ENCODE results near the gene MELTF. TPM values are rescaled to one million over a fixed set of nuclear protein-coding genes. Genes with fewer than 3 reads are reported as not detected.

The MELTF gene
- total and polyA plus RNA-seq, 4 donors, result 3.9 to 11.6 (median 7.7) TPM

- H3K4me3 ChIP-seq (ENCODE audit: low read depth, low read length), result no peak overlapping the region
- no peak for DNase-seq (ENCODE audit: low read depth in 4 of 6, low spot score in 6 of 6)
- no peak overlapping the region for H3K27ac ChIP-seq (ENCODE audit: low read depth, low read length)
- WGBS (ENCODE audit: insufficient coverage), result 79% methylated on average over 11 of the region's 14 CpGs
- no peaks in the 10 kb centered on the region for H3K36me3 ChIP-seq (ENCODE audit: control insufficient read depth, insufficient read depth, low read length)
- H3K27me3 ChIP-seq (ENCODE audit: control insufficient read depth, insufficient read depth, low read length), result no peaks in the 10 kb centered on the region
- no peaks in the 10 kb centered on the region for H3K9me3 ChIP-seq (ENCODE audit: control insufficient read depth, insufficient read depth, low read length)
- H3K4me1 ChIP-seq (ENCODE audit: control insufficient read depth, insufficient read depth, low read length), result peaks cover 3% of the 10 kb centered on the region
Measured at GRCh38 chr3:196995646-196996355, 33.8 kb downstream of the MELTF start.

- Histone ChIP-seq H3K27ac (ENCODE audit: low read depth, low read length) (no peak overlapping the region), H3K4me3 (ENCODE audit: low read depth, low read length) (no peak overlapping the region), H3K9me3 (ENCODE audit: control insufficient read depth, insufficient read depth, low read length) (no peaks in the 10 kb centered on the region), H3K27me3 (ENCODE audit: control insufficient read depth, insufficient read depth, low read length) (no peaks in the 10 kb centered on the region), H3K4me1 (ENCODE audit: control insufficient read depth, insufficient read depth, low read length) (peaks cover 3% of the 10 kb centered on the region), H3K36me3 (ENCODE audit: control insufficient read depth, insufficient read depth, low read length) (no peaks in the 10 kb centered on the region)
- no peak for DNase-seq (ENCODE audit: low read depth in 4 of 6, low spot score in 6 of 6)
- 94% methylated on average over 17 of the region's 19 CpGs for WGBS (ENCODE audit: insufficient coverage)
Measured at GRCh38 chr3:196995027-196995426, 34.6 kb downstream of the MELTF start.

- Histone ChIP-seq H3K27ac (ENCODE audit: low read depth, low read length) (no peak overlapping the region), H3K27me3 (ENCODE audit: control insufficient read depth, insufficient read depth, low read length) (no peaks in the 10 kb centered on the region), H3K4me3 (ENCODE audit: low read depth, low read length) (no peak overlapping the region), H3K9me3 (ENCODE audit: control insufficient read depth, insufficient read depth, low read length) (no peaks in the 10 kb centered on the region), H3K36me3 (ENCODE audit: control insufficient read depth, insufficient read depth, low read length) (no peaks in the 10 kb centered on the region), H3K4me1 (ENCODE audit: control insufficient read depth, insufficient read depth, low read length) (peaks cover 3% of the 10 kb centered on the region)
- 48% methylated on average over 16 of the region's 16 CpGs for WGBS (ENCODE audit: insufficient coverage)
- DNase-seq (ENCODE audit: low read depth in 4 of 6, low spot score in 6 of 6), result no peak
Measured at GRCh38 chr3:196994056-196994455, 35.6 kb downstream of the MELTF start.

GRCh38 chr3:196992461-196993065 is 37.1 kb downstream of the MELTF start:
- Histone ChIP-seq H3K27me3 (ENCODE audit: control insufficient read depth, insufficient read depth, low read length) (no peaks in the 10 kb centered on the region), H3K27ac (ENCODE audit: low read depth, low read length) (no peak overlapping the region), H3K4me3 (ENCODE audit: low read depth, low read length) (no peak overlapping the region), H3K36me3 (ENCODE audit: control insufficient read depth, insufficient read depth, low read length) (no peaks in the 10 kb centered on the region), H3K9me3 (ENCODE audit: control insufficient read depth, insufficient read depth, low read length) (no peaks in the 10 kb centered on the region), H3K4me1 (ENCODE audit: control insufficient read depth, insufficient read depth, low read length) (peaks cover 3% of the 10 kb centered on the region)
- 92% methylated on average over 14 of the region's 17 CpGs for WGBS (ENCODE audit: insufficient coverage)
- DNase-seq (ENCODE audit: low read depth in 4 of 6, low spot score in 6 of 6), result no peak

GRCh38 chr3:196991581-196992460 is 37.8 kb downstream of the MELTF start:
- no peaks in the 10 kb centered on the region for H3K27me3 ChIP-seq (ENCODE audit: control insufficient read depth, insufficient read depth, low read length)
- no peak overlapping the region for H3K27ac ChIP-seq (ENCODE audit: low read depth, low read length)
- H3K4me1 ChIP-seq (ENCODE audit: control insufficient read depth, insufficient read depth, low read length), result peaks cover 3% of the 10 kb centered on the region
- H3K36me3 ChIP-seq (ENCODE audit: control insufficient read depth, insufficient read depth, low read length), result no peaks in the 10 kb centered on the region
- no peak overlapping the region for H3K4me3 ChIP-seq (ENCODE audit: low read depth, low read length)
- no peak for DNase-seq (ENCODE audit: low read depth in 4 of 6, low spot score in 6 of 6)
- no peaks in the 10 kb centered on the region for H3K9me3 ChIP-seq (ENCODE audit: control insufficient read depth, insufficient read depth, low read length)
- WGBS (ENCODE audit: insufficient coverage), result 85% methylated on average over 27 of the region's 28 CpGs

GRCh38 chr3:196990601-196991007 is 39.0 kb downstream of the MELTF start:
- no peaks in the 10 kb centered on the region for H3K9me3 ChIP-seq (ENCODE audit: control insufficient read depth, insufficient read depth, low read length)
- H3K4me3 ChIP-seq (ENCODE audit: low read depth, low read length), result no peak overlapping the region
- H3K27ac ChIP-seq (ENCODE audit: low read depth, low read length), result no peak overlapping the region
- H3K36me3 ChIP-seq (ENCODE audit: control insufficient read depth, insufficient read depth, low read length), result no peaks in the 10 kb centered on the region
- 92% methylated on average over 10 of the region's 10 CpGs for WGBS (ENCODE audit: insufficient coverage)
- H3K27me3 ChIP-seq (ENCODE audit: control insufficient read depth, insufficient read depth, low read length), result no peaks in the 10 kb centered on the region
- H3K4me1 ChIP-seq (ENCODE audit: control insufficient read depth, insufficient read depth, low read length), result peaks cover under 1% of the 10 kb centered on the region
- DNase-seq (ENCODE audit: low read depth in 4 of 6, low spot score in 6 of 6), result no peak

- Histone ChIP-seq H3K4me1 (ENCODE audit: control insufficient read depth, insufficient read depth, low read length) (no peaks in the 10 kb centered on the region), H3K36me3 (ENCODE audit: control insufficient read depth, insufficient read depth, low read length) (no peaks in the 10 kb centered on the region), H3K9me3 (ENCODE audit: control insufficient read depth, insufficient read depth, low read length) (no peaks in the 10 kb centered on the region), H3K27ac (ENCODE audit: low read depth, low read length) (no peak overlapping the region), H3K4me3 (ENCODE audit: low read depth, low read length) (no peak overlapping the region), H3K27me3 (ENCODE audit: control insufficient read depth, insufficient read depth, low read length) (no peaks in the 10 kb centered on the region)
- peak in 1 of 6 donors; percentile 2 for DNase-seq (ENCODE audit: low read depth in 4 of 6, low spot score in 6 of 6)
- WGBS (ENCODE audit: insufficient coverage), result 88% methylated on average over 18 of the region's 19 CpGs
Measured at GRCh38 chr3:196989721-196990262, 39.8 kb downstream of the MELTF start.

GRCh38 chr3:196988241-196989029 is 41.2 kb downstream of the MELTF start:
- peak in 1 of 6 donors; percentile 7 for DNase-seq (ENCODE audit: low read depth in 4 of 6, low spot score in 6 of 6)
- H3K4me1 ChIP-seq (ENCODE audit: control insufficient read depth, insufficient read depth, low read length), result no peaks in the 10 kb centered on the region
- 68% methylated on average over 9 of the region's 12 CpGs for WGBS (ENCODE audit: insufficient coverage)
- no peaks in the 10 kb centered on the region for H3K36me3 ChIP-seq (ENCODE audit: control insufficient read depth, insufficient read depth, low read length)
- no peaks in the 10 kb centered on the region for H3K9me3 ChIP-seq (ENCODE audit: control insufficient read depth, insufficient read depth, low read length)
- H3K27ac ChIP-seq (ENCODE audit: low read depth, low read length), result no peak overlapping the region
- no peak overlapping the region for H3K4me3 ChIP-seq (ENCODE audit: low read depth, low read length)
- no peaks in the 10 kb centered on the region for H3K27me3 ChIP-seq (ENCODE audit: control insufficient read depth, insufficient read depth, low read length)

GRCh38 chr3:196987022-196987421 is 42.6 kb downstream of the MELTF start:
- Histone ChIP-seq H3K27me3 (ENCODE audit: control insufficient read depth, insufficient read depth, low read length) (no peaks in the 10 kb centered on the region), H3K4me1 (ENCODE audit: control insufficient read depth, insufficient read depth, low read length) (no peaks in the 10 kb centered on the region), H3K4me3 (ENCODE audit: low read depth, low read length) (no peak overlapping the region), H3K9me3 (ENCODE audit: control insufficient read depth, insufficient read depth, low read length) (no peaks in the 10 kb centered on the region), H3K36me3 (ENCODE audit: control insufficient read depth, insufficient read depth, low read length) (no peaks in the 10 kb centered on the region), H3K27ac (ENCODE audit: low read depth, low read length) (no peak overlapping the region)
- DNase-seq (ENCODE audit: low read depth in 4 of 6, low spot score in 6 of 6), result no peak
- WGBS (ENCODE audit: insufficient coverage), result 86% methylated on average over 8 of the region's 10 CpGs
